Activated CD4-positive, alpha-beta T cell treated with anti-CD3 and anti-CD28 coated beads, Interleukin-2, amount 10 ng/mL, durations not matched to agents 24 days and 14 days (primary cell): ENCODE data around the gene C1S. TPM values are rescaled to one million over a fixed set of nuclear protein-coding genes. Genes with fewer than 3 reads are reported as not detected.

Experiments
- DNase-seq: peaks from one replicate; pipeline ENCODE4 v3.0.0; 2022
- H3K27ac Mint-ChIP-seq: one replicate; pipeline ENCODE4 v1.8.0; 2022; ENCODE audit warnings: mild to moderate bottlenecking, mixed read lengths
- H3K27me3 Mint-ChIP-seq: one replicate; pipeline ENCODE4 v1.8.0; 2022; ENCODE audit warnings: mixed read lengths
- H3K36me3 Mint-ChIP-seq: one replicate; pipeline ENCODE4 v1.8.0; 2022; ENCODE audit warnings: low read depth, mild to moderate bottlenecking, mixed read lengths
- H3K4me1 Mint-ChIP-seq: one replicate; pipeline ENCODE4 v1.8.0; 2021; ENCODE audit warnings: mixed read lengths
- H3K4me3 Mint-ChIP-seq: one replicate; pipeline ENCODE4 v1.8.0; 2022; ENCODE audit warnings: mild to moderate bottlenecking, moderate library complexity, mixed read lengths
- H3K9me3 Mint-ChIP-seq: one replicate; pipeline ENCODE4 v1.8.0; 2021; ENCODE audit warnings: mixed read lengths
- intact Hi-C: fragments of 100-400 bp; cut with micrococcal nuclease; formaldehyde crosslinking; loops from one replicate; pipeline ENCODE4 v1.15.1; 2023
- total RNA-seq: library from RNA; stranded (reverse); gene quantifications from 2 replicates; pipeline ENCODE4 v1.2.3, GENCODE V29; 2022

C1S gene
- total RNA-seq, 1 donor from 2014 or later, result 1.9 TPM

DNA sequence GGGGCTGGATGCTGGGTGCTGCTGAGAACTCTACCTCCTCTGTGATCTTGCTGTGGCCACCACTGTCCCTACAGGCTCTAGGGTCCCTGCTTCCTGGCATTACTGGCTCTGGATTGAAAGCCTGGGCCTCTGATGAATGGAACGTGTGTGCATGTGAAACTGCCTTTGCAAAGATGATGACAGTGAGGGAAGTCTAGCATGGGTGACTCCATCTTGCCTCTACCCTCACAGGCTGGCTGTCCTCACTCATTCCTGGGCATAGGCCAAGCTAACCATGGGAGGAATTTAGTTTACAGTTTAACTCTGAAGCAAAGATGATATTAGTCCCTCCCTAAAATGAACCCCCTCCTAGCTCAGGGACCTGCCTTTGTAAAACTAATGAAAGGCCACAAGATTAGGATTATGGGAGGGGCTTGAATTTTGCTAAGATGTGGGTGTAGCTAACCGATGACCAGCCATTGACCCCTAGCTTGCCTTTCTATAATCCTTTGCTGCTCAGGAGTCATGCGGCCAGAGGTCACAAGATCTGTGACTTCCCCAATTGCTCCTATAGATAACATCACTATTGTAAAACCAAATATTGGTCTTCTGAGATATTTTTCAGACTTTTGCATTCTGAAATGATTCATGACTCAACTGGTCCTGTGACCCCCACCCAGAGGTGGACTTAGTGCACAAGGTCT is 2.2 kb upstream of the C1S start:
- H3K4me3 Mint-ChIP-seq, result no peak overlapping the region
- no peak overlapping the region for H3K27ac Mint-ChIP-seq
- intact Hi-C loops, result no loop called here
- H3K36me3 Mint-ChIP-seq, result no peaks in the 10 kb centered on the region
- H3K9me3 Mint-ChIP-seq, result no peaks in the 10 kb centered on the region
- no peaks in the 10 kb centered on the region for H3K4me1 Mint-ChIP-seq
- peaks cover 30% of the 10 kb centered on the region for H3K27me3 Mint-ChIP-seq
- no peak for DNase-seq

GRCh38 chr12:7058850-7059395 is 1.6 kb upstream of the C1S start:
- intact Hi-C loops, result no loop called here
- Mint-ChIP-seq H3K27me3 (peaks cover 28% of the 10 kb centered on the region), H3K36me3 (no peaks in the 10 kb centered on the region), H3K27ac (no peak overlapping the region), H3K4me1 (no peaks in the 10 kb centered on the region), H3K9me3 (no peaks in the 10 kb centered on the region), H3K4me3 (no peak overlapping the region)
- no peak for DNase-seq

DNA sequence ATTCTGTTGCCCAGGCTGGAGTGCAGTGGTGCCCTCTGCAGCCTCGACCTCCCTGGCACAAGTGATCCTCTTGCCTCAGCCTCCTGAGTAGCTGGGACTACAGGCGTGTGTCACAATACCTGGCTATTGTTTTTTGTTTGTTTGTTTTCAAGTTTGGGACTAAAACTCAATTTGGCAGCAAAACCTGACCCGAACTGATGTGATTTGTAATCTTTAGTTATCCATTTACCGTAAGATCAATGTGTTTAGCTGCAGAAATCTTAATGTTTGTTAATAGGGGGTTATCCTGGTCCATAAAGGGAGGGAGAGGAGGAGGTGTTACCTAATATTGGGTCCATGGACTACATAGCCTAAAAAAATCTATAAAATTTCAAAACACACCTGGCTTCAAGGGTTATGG is 738 bp upstream of the C1S start:
- intact Hi-C loops, result no loop called here
- Mint-ChIP-seq H3K4me1 (no peaks in the 10 kb centered on the region), H3K27ac (no peak overlapping the region), H3K36me3 (no peaks in the 10 kb centered on the region), H3K9me3 (no peaks in the 10 kb centered on the region), H3K4me3 (no peak overlapping the region), H3K27me3 (peaks cover 25% of the 10 kb centered on the region)
- no peak for DNase-seq

- H3K36me3 Mint-ChIP-seq, result no peaks in the 10 kb centered on the region
- H3K27me3 Mint-ChIP-seq, result peaks cover 19% of the 10 kb centered on the region
- intact Hi-C loops, result no loop called here
- no peaks in the 10 kb centered on the region for H3K4me1 Mint-ChIP-seq
- H3K9me3 Mint-ChIP-seq, result no peaks in the 10 kb centered on the region
- DNase-seq, result no peak
- H3K27ac Mint-ChIP-seq, result no peak overlapping the region
- H3K4me3 Mint-ChIP-seq, result no peak overlapping the region
These were observed 620 bp downstream of the C1S start for GRCh38 chr12:7061138-7061537.

DNA sequence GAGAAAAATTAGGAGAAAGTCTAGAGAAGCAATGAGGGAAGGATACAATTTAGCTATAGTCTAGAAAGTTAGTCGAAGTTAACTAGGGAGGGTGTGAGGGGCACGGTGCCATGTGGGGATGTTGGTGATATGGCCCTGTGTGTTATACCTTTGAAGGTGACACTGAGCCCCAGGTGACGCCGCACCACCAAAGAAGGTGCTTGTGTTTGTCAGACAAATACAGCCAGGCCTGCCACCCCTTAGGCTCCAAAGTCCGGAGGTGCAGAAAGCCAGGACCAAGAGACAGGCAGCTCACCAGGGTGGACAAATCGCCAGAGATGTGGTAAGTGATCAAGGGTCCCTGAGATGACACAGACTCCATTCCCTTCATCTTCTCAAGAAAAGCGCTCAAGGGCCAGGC is 1.1 kb downstream of the C1S start:
- intact Hi-C loops, result no loop called here
- H3K36me3 Mint-ChIP-seq, result no peaks in the 10 kb centered on the region
- no peak overlapping the region for H3K4me3 Mint-ChIP-seq
- no peaks in the 10 kb centered on the region for H3K4me1 Mint-ChIP-seq
- no peak overlapping the region for H3K27ac Mint-ChIP-seq
- DNase-seq, result no peak
- peaks cover 16% of the 10 kb centered on the region for H3K27me3 Mint-ChIP-seq
- no peaks in the 10 kb centered on the region for H3K9me3 Mint-ChIP-seq

- no peak for DNase-seq
- Mint-ChIP-seq H3K4me3 (no peak overlapping the region), H3K27me3 (peaks cover 9% of the 10 kb centered on the region), H3K4me1 (no peaks in the 10 kb centered on the region), H3K9me3 (no peaks in the 10 kb centered on the region), H3K36me3 (no peaks in the 10 kb centered on the region), H3K27ac (no peak overlapping the region)
- intact Hi-C loops, result no loop called here
These were observed 4.0 kb downstream of the C1S start for GRCh38 chr12:7064516-7064915.

- Mint-ChIP-seq H3K4me3 (no peak overlapping the region), H3K27me3 (peaks cover 9% of the 10 kb centered on the region), H3K4me1 (no peaks in the 10 kb centered on the region), H3K9me3 (no peaks in the 10 kb centered on the region), H3K27ac (no peak overlapping the region), H3K36me3 (no peaks in the 10 kb centered on the region)
- no peak for DNase-seq
- intact Hi-C loops, result no loop called here
These were observed 4.6 kb downstream of the C1S start for GRCh38 chr12:7065073-7065623.

DNA sequence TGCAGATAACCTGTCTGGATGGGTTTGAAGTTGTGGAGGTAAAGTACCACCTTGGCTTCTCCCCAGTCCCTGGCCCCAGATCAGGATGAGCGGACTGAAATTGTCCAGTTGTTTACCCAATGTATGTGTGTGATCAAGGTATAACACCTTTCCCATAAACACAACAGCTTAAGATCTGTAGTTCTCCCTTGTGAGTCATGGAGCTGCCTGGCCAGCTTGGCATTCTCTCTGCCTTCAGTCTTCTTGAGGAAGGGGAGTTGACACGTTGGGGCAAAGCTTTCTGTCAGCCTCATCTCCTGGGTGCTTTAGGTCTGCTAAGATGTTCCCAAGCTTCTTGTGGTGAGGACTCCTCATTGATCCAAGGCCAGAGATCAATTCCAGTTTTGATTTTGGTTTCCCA is 6.1 kb downstream of the C1S start:
- no peak overlapping the region for H3K27ac Mint-ChIP-seq
- DNase-seq, result no peak
- H3K27me3 Mint-ChIP-seq, result peaks cover 10% of the 10 kb centered on the region
- intact Hi-C loops, result no loop called here
- no peaks in the 10 kb centered on the region for H3K4me1 Mint-ChIP-seq
- H3K9me3 Mint-ChIP-seq, result no peaks in the 10 kb centered on the region
- no peak overlapping the region for H3K4me3 Mint-ChIP-seq
- H3K36me3 Mint-ChIP-seq, result no peaks in the 10 kb centered on the region

GRCh38 chr12:7067096-7067495 is 6.6 kb downstream of the C1S start:
- Mint-ChIP-seq H3K4me3 (no peak overlapping the region), H3K27ac (no peak overlapping the region), H3K27me3 (peaks cover 15% of the 10 kb centered on the region), H3K36me3 (no peaks in the 10 kb centered on the region), H3K4me1 (no peaks in the 10 kb centered on the region), H3K9me3 (no peaks in the 10 kb centered on the region)
- no peak for DNase-seq
- intact Hi-C loops, result no loop called here

GRCh38 chr12:7068240-7068993 is 7.9 kb downstream of the C1S start:
- no peaks in the 10 kb centered on the region for H3K4me1 Mint-ChIP-seq
- no peaks in the 10 kb centered on the region for H3K36me3 Mint-ChIP-seq
- H3K27ac Mint-ChIP-seq, result no peak overlapping the region
- DNase-seq, result no peak
- no peak overlapping the region for H3K4me3 Mint-ChIP-seq
- intact Hi-C loops, result no loop called here
- H3K27me3 Mint-ChIP-seq, result peaks cover 19% of the 10 kb centered on the region
- no peaks in the 10 kb centered on the region for H3K9me3 Mint-ChIP-seq

- Mint-ChIP-seq H3K4me3 (no peak overlapping the region), H3K27ac (no peak overlapping the region), H3K27me3 (peaks cover 21% of the 10 kb centered on the region), H3K4me1 (no peaks in the 10 kb centered on the region), H3K9me3 (no peaks in the 10 kb centered on the region), H3K36me3 (no peaks in the 10 kb centered on the region)
- no peak for DNase-seq
- intact Hi-C loops, result no loop called here
These were observed 8.5 kb downstream of the C1S start for GRCh38 chr12:7068994-7069346.

DNA sequence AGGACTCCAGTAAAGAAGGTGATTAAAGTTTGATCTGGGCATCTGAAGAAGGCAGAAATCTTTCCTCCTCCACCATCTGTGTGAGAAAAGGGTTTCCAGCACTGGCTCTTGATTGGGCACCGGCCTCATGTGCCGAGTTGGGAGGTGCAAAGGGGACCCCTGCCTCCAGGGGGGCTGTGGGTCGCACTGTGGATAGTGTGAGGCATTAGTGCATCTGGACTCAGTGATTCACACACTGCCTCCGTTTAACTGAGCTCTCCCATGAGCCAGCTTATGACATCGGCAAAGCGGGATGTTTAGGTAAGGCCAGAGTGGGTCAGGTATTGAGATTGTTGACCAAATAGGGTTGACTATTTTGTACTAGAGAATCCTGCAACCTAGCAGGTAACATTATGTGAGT is 8.9 kb downstream of the C1S start:
- Mint-ChIP-seq H3K4me1 (no peaks in the 10 kb centered on the region), H3K9me3 (no peaks in the 10 kb centered on the region), H3K36me3 (no peaks in the 10 kb centered on the region), H3K4me3 (no peak overlapping the region), H3K27me3 (peaks cover 21% of the 10 kb centered on the region), H3K27ac (no peak overlapping the region)
- intact Hi-C loops, result no loop called here
- no peak for DNase-seq

- H3K9me3 Mint-ChIP-seq, result no peaks in the 10 kb centered on the region
- no peak overlapping the region for H3K27ac Mint-ChIP-seq
- H3K36me3 Mint-ChIP-seq, result no peaks in the 10 kb centered on the region
- intact Hi-C loops, result no loop called here
- no peak for DNase-seq
- peaks cover 17% of the 10 kb centered on the region for H3K27me3 Mint-ChIP-seq
- no peak overlapping the region for H3K4me3 Mint-ChIP-seq
- H3K4me1 Mint-ChIP-seq, result no peaks in the 10 kb centered on the region
These were observed 11.5 kb downstream of the C1S start for GRCh38 chr12:7072035-7072434.

DNA sequence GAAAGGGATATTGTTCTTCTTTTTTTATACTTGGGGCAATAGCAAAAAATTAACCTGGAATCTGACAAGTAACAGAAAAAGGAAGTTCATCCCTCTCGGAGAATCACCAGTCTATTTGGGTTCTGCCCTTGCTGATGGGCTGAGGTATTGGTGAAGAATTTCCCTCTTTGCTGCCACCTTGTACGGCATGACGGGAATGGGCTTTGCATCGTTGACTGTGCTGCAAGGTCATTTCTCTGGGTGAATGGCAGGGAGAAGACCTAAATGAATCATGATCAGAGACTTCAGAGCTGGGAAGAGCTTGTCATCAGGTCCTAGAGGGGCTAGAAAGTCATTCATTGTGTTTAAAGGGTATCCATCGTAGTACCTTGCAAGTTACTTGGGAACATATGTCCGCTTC is 12.0 kb downstream of the C1S start:
- intact Hi-C loops, result no loop called here
- H3K27ac Mint-ChIP-seq, result no peak overlapping the region
- peaks cover 18% of the 10 kb centered on the region for H3K27me3 Mint-ChIP-seq
- no peaks in the 10 kb centered on the region for H3K4me1 Mint-ChIP-seq
- no peaks in the 10 kb centered on the region for H3K9me3 Mint-ChIP-seq
- H3K36me3 Mint-ChIP-seq, result no peaks in the 10 kb centered on the region
- no peak for DNase-seq
- H3K4me3 Mint-ChIP-seq, result no peak overlapping the region
